Measurements from ENCODE around the gene NLN.

The NLN gene

DNA sequence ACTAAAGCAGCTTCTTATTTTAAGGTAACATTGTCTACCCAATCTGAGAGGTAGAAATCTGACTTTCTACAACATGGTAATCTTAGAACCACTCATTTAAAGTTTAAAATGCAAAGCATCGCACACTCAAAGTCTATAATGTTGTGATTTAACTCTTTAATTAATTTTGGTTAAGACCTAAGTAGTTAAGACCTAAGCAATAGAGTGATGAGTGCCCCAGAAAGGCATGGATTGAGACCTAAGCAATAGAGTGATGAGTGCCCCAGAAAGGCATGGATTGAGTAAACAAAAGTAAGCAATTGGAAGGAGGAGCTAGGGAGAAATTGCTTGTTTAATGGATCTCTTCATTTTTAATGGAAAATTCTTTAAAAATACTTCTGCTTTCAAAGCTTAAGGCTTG, 86.8 kb downstream of the NLN start:
- DNase-seq (ENCODE audit: low spot score) = no peak

GRCh38 chr5:65809817-65810531, 88.0 kb downstream of the NLN start:
- no peak for DNase-seq (ENCODE audit: low spot score)

DNA sequence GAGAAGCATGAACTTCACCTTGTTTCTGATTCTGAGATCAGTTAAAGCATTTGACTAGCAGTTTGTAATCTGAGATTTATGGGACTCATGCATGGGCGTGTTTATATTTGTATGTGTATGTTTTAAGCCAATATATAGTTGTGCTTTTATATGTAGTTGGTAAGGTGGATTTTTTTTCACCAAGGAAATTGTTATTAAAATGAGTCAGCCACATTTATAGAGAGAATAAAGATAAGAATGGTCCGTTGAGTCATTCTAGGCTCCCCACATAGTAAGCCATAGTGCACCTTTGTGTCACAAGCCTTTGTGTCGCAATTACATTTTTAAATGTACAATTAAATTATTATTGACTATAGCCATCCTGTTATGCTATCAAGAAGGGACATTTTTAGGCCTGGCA, 89.0 kb downstream of the NLN start:
- peak; percentile 24 for DNase-seq (ENCODE audit: low spot score)

DNA sequence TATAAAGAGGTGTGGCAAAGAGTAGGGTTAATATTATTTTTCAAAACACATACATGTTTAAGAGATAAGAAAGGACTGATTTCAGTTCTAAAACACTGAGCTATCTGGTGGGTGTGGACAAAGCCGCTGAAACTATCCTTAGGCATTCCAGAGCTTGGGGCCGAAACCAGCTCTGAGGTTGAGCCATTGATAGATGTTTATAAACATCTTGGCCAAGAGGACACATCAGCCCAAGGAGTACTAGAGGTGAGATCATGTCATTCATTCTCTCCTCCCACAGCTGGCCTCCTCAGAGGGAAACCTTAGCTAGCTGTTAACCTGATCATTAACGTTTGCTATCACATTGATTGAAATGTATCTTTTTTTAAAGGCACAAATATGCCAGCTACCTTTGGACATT, 89.9 kb downstream of the NLN start:
- DNase-seq (ENCODE audit: low spot score) = peak; percentile 23

- peak; percentile 79 for DNase-seq (ENCODE audit: low spot score)
These were observed 90.6 kb downstream of the NLN start for GRCh38 chr5:65812648-65813047.

- DNase-seq (ENCODE audit: low spot score) = no peak
These were observed 91.2 kb downstream of the NLN start for GRCh38 chr5:65813174-65813573.

DNA sequence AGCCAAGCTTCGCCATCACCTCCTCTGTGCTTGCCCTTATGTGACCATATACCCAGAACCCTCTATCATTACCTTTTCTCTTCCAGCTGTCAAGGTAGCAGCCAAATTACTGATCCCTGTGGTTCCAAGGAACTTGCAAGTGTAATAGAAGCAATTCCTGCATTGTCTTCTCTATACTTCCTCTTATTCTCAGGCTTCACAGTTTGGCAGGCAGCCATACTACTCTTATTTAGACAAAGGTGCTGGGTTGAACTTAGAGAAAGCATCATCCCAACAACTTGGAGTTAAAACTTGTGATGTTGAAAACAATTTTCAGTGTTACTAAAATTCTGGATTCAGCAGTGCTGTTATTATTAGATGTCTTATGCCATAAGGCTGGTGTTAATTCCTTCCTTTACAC, 93.2 kb downstream of the NLN start:
- DNase-seq (ENCODE audit: low spot score) = no peak

- no peak for DNase-seq (ENCODE audit: low spot score)
These were observed 94.7 kb downstream of the NLN start for GRCh38 chr5:65816729-65817128.

DNA sequence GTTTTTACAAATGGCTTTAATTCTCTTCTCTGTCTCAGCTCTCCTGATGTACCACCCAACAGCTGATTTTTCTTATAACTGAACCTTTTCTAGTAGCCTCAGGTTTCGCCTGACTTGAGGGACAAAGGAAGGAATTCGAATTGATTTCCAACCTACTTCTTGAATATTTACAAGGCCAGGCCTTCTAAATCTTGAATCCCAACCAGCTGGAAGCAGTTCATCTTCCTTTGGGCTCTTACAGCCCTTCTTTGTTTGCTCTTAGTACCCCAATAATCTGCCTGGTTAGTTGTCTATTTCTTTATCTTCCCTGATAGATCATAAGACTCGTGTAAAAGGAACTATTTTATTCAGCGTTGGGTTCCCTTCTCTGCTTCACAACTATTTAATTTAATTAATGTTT, 95.9 kb downstream of the NLN start:
- DNase-seq (ENCODE audit: low spot score) = no peak

DNA sequence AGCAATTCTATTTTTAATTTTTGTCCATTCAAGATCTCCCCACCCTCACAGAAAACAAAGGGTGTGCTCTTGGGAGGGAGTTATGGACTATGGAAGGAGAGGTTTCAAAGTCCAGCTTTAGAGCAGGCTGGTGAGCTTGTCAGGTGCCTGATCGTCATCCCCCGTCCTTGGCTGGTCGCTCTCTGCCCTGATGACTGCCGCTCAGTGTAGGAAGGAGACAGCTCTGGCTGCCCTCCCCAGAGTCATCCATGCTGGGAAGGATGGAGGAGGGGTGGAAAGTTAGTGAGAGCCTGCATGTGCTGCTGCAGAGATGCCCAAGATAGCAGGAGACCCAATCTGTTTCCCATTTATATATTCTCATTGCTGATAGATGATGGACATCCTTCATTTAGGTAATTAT, 96.6 kb downstream of the NLN start:
- no peak for DNase-seq (ENCODE audit: low spot score)

GRCh38 chr5:65819215-65819904, 97.4 kb downstream of the NLN start:
- no peak for DNase-seq (ENCODE audit: low spot score)

GRCh38 chr5:65819905-65820240, 97.9 kb downstream of the NLN start:
- DNase-seq (ENCODE audit: low spot score) = no peak

- DNase-seq (ENCODE audit: low spot score) = no peak
These were observed 98.4 kb downstream of the NLN start for GRCh38 chr5:65820373-65820772.

DNA sequence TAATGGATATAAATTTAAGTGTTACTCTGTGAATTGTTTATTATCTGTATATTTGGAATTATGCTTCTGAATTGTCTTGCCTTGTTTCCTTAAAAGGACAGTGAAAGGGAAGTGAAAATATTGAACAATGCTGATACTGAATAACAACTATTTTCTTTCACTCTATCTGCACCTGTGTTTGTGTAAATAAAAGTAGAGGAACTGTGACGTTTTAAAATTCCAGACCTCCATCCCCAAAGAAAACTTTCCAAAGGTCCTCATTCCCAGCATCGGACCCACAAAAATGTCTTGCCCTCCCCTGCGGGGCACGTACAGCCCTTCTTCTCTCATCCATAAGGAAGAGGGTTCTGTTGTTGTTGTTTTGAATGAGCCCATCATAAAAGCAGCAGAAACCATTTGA, 100.0 kb downstream of the NLN start:
- DNase-seq (ENCODE audit: low spot score) = no peak

DNA sequence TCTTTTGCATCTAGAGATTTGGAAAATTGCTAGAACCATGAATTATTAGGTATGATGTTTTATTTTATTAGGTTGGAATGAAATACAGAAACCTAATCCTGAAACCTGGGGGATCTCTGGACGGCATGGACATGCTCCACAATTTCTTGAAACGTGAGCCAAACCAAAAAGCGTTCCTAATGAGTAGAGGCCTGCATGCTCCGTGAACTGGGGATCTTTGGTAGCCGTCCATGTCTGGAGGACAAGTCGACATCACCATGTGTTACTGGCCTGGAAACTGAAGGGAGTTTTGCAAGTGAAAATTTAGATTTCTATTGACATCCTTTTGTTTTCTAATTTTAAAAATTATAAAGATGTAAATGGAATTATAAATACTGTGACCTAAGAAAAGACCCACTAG, 100.7 kb downstream of the NLN start:
- no peak for DNase-seq (ENCODE audit: low spot score)

- DNase-seq (ENCODE audit: low spot score) = no peak
These were observed 101.2 kb downstream of the NLN start for GRCh38 chr5:65823204-65823603.

GRCh38 chr5:65823845-65824445, 101.9 kb downstream of the NLN start:
- no peak for DNase-seq (ENCODE audit: low spot score)

- no peak for DNase-seq (ENCODE audit: low spot score)
These were observed 103.7 kb downstream of the NLN start for GRCh38 chr5:65825408-65826328.

- DNase-seq (ENCODE audit: low spot score) = no peak
These were observed 106.3 kb downstream of the NLN start for GRCh38 chr5:65828022-65828896.

- DNase-seq (ENCODE audit: low spot score) = no peak
These were observed 108.9 kb downstream of the NLN start for GRCh38 chr5:65830856-65831255.

DNA sequence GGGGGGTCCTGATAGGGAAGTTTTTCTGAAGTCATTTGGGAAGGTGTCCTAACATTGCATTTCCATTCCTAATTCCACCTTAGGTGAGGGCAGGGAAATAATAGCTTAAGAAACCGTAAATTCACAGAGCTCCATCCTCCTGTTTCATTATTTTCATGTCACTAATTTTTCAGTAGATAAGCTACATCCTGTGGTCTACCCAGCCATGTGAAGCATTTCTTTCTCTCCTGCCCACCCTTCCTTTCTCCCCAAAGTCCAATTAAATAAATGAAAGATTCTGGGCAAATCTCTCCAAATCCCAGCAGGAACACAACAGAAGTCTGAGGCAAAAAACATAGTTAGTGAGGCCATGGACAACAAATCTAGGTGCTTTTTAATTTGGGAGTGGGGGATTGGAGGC, 109.3 kb downstream of the NLN start:
- DNase-seq (ENCODE audit: low spot score) = no peak

DNA sequence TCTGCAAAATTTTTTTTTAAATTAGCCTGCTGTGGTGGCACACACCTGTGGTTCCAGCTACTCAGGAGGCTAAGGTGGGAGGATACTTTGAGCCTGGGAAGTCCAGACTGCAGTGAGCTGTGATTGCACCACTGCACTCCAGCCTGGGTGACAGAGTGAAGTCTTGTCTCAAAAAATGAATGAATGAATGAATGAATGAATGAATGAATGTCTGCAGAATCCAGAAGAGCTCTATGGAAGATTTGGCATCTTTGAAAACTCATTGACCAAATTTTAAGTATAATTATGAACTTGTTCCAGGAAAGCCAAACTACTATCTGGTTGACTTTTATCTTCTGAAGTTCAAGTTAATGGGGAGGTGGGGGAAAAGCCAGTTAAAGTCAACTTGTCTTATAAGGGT, 110.1 kb downstream of the NLN start:
- DNase-seq (ENCODE audit: low spot score) = no peak

All from SW480 (cell line).